DMS79 treated with DMSO at 0.1 percent for 48 hours (cell line): ENCODE results near the gene LARGE1.

ENCODE experiments used
- DNase-seq: peaks from one replicate; lab custom pipeline; 2025; lab: John Stamatoyannopoulos, UW

LARGE1 gene

DNA sequence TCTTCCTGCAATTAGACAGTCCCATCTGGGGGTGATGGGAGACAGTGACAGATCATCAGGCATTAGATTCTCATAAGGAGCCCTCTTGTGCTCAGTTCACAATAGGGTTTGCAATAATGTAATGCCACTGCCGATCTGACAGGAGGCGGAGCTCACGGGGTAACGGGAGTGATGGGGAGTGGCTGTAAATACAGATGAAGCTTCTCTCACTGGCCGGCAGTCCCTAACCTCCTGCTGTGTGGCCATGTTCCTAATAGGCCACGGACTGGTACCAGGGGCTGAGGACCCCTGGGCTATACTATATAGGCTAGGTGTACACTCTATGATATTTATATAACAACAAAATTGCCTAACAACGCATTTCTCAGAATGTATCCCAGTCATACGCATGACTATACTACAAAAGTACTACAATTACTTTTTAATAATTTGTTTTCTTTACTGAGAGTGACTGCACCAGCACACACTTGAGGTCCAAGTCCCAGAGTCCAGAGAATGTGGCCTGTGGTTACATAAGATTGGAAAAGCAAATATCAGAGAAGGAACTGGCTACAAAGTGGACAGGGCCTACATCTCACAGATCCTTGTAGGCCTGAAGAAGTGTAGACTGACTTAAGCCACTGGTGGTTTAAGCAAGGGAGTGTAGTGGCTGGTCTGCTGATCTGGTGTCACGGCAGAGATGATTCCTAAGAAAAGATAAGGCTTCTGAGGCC lies 200.0 kb downstream of the LARGE1 start:
- DNase-seq, result no peak

DNA sequence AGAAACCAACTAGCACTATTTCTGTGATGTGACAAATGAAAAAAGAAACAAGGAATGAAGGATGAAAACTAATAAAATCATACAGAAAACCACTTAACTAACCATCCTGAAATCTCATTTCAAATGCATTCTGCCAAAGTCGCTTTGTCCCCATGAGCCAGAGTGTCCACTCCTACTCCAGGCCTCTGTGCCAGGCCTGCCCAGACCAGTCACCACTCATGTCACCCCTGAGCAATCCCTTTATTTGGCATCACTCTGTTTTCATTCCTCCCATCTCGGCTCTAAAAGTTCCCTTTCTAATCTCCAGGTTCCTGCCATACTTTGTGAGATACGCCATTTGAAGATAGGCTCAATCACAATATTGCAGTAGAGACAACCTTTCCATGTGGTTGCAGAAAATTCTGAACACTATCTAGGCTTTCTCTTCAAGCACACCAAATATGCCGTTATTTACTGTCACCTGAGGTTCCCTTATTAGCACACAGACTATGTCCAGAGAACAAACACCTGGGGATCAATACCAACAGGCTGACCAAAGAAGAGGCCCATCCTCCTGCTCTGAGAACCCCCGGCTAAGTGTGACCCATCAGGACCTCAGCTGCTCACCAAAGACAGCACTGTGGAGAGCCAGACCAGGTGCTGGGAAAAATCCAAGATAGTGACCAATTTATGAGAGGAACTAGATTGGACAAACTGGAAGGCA lies 202.4 kb downstream of the LARGE1 start:
- DNase-seq, result peak; percentile 13

DNA sequence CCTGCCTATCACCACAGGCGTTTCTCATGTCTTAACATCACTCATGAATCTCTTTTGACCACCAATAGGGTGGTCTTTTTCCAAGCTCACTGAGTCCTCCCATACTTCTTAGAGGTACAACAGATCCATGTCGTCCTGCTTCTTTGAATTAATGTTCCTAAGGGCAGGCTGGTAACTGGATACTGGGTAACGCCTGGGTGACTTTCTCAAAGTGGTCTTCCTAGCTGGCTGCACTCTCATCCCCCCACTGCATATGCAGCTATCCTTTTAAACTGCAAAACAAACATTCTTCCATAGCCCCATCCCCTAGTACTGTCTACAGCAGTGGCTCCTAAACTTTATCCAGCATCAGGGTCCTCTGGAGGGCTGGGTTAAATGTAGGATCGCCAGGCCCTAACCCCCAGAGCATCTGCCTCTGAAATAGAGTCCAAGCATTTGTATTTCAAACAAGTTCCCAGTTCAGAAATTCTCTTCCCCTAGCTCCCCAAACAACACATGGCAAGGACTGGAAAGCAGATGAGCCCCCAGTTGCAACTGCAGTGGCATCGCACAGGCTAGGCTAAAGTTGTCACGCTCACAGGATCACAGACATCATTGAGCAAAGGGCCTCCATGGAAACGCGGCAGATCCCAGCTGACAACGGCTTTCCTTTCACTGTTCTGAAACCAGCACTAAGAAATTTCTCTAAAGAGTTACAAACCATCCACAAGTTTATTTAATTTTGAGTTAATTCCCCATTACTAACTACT lies 204.9 kb downstream of the LARGE1 start:
- DNase-seq, result no peak

DNA sequence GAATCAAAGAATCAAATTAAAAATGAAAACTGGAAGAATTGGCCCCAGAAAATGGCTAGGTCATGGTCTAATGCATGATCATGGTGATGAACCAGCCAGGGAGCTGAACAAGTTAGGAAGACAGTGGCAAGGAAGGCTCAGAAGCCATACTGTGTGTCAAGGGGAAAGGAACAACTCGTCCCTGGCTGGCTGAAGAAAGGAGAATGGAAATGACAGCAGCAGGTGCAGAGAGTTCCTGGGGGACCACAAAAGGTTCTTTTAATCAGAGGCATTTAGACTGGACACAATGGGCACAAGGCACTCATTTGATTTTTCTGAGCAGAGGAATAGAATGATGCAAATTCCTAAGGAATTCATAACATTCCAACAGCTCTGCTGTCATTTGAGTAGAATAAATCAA lies 209.9 kb downstream of the LARGE1 start:
- DNase-seq, result no peak

DNA sequence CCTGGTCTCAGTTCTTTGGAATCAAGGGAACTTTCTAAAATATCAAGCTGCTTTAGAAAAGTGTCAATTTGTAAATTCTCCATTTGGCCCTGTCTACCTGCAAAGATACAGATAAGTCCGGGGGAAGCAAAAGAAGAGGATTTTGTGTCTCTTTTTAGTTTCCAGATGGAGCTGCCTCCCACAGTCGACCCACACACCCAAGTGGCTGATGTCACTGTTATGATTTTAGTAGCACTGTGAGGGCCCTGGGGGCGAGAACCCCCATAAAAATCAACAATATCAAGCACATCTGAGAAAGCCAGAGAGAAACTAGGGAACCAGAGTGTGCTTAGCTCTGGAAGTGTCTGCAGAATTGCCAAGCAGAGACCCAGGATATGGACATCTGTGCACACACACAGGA lies 212.7 kb downstream of the LARGE1 start:
- no peak for DNase-seq

DNA sequence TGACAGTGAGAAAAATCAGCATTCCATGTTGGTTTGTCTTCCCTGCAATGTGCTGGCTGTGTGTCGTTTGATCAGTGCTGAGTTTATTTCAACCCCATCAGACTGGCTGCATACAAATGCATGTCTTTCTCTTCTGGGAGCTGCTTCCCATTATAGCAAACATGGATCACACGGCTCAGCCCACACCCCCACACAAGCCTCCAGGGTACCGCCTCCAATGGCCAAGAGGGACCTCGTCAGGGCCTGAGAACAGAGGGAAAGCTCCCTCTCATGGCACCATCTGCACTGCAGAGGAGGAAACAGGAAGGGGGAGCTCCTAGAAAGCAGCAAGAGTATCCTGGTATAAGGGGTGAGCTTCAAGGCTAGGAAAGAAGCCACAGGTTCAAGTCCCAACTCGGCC lies 214.2 kb downstream of the LARGE1 start:
- no peak for DNase-seq

DNA sequence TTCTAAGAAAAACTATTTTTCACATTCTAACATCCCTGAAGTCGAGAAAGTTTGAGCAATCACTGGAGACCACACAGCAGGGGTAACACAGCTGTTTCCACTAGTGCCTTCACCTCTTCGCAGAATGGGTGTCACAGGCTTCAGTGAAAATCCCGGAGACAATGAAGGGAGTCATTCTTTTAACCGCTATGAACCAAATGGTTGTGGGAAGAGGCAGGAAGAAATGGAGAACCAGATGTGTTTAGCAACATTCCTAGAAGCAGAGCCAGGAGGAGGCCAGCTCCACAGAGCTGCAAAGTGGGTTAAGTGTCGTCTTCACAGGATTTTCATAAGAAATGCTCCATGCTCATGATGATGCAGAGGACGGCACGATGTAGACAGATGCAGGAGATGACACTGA lies 221.1 kb downstream of the LARGE1 start:
- DNase-seq, result no peak

DNA sequence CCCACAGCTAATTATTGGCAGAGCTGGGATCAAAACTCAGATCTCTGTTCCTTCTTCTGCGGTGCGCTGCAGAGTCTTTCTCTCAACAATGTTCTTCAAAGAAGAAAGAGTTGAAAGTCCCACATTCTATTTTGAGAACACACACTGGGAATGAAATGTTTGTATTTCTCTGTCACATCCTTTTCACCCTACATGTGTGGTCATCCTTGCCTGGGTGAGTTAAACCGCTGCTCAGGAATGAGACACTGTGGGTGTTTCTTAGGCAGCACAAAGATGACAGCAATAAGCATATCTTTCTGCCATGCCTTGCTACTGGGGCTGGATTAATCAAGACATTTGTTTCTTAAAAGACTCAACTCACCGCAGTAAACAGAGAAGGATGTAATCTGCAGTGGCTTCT lies 222.6 kb downstream of the LARGE1 start:
- DNase-seq, result no peak

DNA sequence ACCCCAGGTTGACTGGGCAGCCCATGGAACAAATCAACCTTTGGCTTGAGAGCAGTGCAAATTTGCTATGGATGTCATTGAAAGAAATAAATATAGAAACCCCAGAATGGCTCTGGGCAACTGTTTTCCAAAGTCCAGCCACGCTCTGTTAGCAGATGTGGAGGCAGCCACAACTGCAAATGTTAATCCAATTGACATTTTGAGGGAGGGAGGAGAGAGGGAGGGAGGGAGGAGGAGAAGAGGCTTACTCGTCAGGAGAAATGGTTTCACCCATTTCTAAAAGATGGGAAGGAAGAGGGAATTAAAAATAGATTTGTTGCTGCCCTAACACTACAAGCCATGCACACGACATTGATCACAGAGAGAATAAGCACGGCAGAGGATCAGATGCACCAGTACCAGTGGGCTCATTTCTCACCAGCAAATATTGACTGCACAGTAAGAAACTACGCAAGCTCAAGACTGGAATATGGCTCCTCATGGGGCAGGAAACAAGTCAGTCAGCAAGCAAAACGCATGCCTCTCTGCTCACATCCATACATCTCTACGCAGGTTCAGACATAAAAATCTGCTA lies 229.1 kb downstream of the LARGE1 start:
- no peak for DNase-seq

DNA sequence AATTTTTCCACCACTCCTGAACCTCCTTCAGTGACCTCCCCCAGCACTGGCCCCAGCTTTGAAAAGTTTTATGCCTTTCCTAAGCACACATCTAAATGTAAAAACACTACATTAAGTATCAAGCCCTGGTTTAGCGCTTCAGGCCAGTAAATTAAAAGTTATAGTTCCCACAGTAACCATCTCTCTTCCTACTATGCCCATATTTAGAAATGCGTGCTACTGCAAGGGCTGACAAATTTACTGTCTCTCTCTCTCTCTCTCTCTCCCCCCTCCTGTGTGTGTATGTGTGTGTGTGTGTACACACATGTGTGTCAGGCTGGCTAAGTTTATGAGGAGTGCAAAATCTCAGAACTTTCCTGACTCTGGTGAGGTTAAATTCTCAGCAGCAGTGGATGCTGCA lies 231.4 kb downstream of the LARGE1 start:
- DNase-seq, result no peak

DNA sequence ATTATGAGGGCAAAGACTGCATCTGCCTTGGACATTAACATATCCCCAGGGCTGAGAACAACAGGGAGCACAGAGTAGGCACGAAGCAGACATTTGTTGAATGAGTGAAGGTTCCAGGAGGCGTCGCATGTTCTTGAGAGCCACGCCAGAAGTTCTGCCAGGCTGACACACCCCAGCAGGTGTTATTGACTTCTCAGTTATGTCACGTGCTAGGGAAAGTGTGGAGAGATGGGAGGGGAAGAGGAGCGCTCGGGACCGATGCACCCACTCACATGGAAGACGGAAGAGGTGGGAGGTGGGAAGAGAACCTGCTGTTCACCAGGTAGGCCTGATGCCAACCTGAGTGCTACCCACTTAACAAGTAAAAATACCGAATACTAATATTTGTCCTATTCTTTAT lies 232.8 kb downstream of the LARGE1 start:
- no peak for DNase-seq

DNA sequence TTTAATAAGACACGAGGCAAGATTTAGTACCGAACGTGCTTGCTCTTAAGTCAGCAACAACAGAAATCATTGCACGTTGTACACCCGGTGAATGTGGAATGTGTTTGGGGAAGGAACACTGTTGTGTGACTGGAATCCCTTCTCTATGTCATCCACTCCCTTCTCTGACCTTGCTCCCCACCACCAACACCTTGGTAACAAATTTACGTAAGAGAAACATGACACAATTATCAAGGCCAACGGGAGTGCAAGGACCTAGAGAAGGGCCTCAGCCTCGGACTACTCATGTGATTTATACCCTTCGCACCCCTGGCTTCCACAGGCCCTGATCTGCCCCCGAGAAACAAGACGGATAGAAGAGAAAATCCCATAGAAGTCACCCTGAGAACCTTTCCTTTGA lies 236.2 kb downstream of the LARGE1 start:
- no peak for DNase-seq

DNA sequence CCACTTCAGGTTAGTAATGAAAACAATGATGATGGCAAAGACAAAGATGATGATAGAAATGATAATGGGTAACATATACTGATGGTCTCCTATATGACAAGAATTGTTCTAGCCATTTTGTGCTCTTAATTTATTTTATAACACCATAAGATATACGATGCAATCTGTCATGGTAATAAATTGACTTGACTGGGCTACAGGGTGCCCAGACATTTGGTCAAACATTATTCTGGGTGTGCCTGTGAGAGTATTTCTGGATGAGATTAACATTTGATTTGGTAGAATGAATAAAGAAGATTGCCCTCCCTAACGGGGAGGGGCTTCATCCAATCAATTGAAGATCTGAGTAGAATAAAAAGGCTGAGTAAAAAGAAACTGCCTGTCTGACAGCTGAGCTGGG lies 237.3 kb downstream of the LARGE1 start:
- DNase-seq, result no peak

DNA sequence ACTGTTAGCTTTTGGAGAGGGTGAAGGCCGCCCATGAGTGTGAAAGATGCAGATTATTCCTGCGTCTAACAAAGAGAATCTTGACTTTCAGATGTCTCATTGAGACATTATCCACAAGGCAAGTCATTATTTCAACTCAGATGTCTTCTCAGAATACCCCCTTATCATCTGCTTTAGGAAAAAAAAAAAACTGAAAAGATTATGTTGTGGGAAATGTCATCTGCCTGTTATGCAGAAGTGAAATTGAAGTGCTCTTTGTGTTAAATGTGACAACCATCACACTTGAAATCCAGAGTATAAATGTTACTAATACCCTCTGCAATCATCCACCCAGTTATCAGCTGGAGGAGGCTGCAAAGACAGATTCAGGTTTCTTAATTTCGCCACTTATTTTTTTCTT lies 239.6 kb downstream of the LARGE1 start:
- DNase-seq, result no peak

DNA sequence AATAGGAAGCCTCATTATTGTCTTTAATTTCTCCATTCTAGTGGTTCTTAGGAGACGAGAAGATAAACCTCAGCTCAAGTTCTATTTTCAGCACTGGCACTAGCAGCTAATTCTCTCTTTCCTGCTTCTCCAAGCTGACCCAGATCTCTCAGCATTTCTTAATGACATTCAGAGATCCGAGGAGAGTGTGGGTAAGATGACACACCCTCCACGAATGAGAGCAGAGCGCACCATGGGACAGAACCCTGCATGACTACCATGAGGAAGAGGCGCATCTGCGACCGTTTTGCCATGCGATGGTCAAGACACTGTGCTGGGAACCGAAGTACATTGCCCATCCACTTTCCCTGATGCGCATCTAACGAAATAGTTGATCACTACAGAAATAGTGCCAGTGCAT lies 241.8 kb downstream of the LARGE1 start:
- no peak for DNase-seq

DNA sequence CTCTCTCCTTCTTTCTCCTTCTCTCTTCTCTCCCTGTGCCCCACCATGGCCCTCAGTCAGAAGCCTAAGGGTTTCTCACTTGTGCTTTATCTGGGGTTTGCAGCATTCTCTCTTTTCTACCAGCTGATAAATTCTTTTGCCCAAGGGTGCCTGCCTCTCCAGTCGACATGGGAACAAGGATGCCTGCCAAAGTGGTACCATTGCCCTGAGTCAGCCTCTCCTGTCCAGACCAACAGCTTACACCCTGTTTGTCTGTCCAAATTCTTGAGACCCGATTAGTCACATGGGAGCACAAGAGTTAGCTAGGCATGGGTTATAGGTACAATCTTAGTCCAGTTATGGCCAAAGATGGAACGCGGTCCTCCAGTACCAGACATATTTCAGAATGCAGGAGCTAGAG lies 242.7 kb downstream of the LARGE1 start:
- DNase-seq, result no peak

DNA sequence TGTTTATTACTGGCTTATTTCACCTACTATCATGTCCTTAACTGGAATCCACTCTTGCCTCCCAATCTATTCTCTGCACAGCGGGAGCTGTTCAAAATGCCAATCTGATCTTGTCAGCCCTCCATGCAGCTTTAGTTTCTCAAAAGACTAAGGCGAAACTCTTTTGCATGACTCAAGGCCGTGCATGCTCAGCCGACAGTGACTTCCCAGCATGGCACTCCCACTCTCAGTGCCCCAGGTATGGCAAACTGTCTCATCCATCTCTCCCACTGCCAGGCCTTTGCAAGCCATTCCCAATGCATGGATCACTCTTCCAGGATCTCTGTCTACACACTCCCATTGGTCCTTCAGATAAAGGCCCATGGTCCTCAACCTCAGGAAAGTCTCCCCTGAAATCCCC lies 245.9 kb downstream of the LARGE1 start:
- DNase-seq, result no peak

DNA sequence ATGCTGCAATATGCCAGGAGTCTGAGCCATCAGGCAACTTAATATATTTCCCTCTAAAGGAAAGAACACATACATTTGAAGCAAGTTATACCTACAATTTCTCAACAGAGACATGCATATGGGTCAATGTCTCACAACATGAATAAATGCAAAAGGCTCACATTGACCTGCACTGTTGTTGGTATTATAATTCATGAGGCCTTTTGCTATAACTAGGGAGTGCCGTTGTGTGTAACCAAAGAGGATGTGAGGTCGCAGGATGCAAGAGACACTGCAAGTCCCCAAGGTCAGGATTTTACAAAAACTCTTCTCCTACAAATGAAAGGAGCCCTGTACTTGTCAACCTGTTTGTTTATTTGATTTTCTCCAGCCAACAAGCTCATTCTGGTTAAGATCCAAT lies 250.5 kb downstream of the LARGE1 start:
- no peak for DNase-seq

DNA sequence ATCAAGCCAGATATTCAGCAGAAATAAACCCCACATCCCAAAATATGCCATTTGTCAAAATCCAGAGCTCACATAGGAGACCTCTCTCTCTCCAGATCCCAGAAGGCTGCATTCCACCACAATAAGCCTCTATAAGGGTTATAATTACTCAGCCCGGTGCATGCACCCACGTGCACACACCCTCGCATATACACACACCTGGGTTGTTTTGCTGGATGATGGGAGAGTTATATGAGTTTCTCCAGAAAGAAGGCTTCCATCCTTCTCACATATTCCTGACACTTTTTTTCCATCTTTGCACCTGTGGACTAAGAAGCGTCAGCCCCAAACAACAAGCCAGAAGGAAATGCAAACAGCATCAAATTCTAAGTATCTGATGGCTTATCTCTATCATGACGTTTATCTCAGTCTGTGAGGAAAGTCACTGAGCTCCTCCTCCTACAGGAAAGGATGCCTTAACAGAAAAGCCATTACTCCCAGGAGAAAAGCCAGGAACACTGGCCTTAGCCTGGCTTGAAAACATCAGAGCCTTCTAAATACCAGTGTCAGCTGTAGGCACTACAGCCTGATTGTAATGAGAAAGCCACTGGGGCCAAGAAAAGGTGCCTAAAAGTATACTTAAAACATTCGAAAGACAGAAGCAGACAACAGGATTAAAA lies 253.2 kb downstream of the LARGE1 start:
- DNase-seq, result no peak

DNA sequence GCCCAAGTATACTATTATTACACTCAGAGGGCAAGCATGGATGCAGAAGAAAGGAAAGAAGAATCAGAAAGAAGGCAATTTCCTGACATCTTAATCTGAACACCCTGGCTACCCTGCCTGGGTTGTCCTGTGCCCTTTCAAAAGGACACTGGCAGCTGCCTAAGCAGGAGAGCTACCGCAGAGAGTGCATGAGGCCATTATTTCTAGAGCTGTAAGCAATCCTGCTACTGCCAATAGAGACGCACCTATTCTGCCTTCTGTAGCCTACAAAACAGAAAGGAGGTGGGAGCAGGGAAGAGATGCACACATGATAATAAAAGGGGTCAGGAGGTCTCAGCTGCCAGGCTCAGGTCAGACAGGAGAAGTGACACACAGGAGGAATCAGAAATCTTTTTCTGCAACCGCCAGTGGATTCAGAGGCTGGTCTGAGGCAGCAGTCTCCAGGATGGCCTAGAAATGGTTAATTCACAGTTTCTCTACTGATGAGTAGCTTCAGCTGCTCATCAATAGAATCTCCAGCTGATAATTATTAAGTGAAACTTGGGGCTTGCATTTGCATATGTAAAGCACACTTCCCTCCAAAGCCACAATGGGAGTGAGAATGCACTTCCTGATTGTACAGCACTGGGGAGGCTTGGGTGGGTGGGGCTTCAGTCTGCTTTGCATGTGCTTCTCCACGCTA lies 253.9 kb downstream of the LARGE1 start:
- no peak for DNase-seq

DNA sequence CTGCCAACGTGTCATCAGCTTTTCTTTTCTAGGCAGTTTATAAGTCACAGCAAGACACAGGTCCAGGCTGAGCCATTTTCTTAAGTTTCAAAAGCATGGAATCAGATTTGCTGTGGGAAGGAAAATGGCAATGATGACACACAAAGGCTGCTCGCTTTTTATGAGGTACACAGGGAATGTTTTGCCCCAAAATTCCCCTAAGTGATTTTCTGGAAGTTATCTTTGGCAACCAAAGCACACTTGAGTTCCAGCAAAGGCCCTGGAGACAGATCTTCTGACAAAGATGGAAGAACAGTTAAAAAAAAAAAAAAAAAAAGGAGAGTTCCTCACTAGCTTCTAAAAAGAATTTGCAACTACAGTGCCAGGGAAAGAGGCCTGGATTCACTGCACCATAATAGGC lies 260.8 kb downstream of the LARGE1 start:
- DNase-seq, result no peak

DNA sequence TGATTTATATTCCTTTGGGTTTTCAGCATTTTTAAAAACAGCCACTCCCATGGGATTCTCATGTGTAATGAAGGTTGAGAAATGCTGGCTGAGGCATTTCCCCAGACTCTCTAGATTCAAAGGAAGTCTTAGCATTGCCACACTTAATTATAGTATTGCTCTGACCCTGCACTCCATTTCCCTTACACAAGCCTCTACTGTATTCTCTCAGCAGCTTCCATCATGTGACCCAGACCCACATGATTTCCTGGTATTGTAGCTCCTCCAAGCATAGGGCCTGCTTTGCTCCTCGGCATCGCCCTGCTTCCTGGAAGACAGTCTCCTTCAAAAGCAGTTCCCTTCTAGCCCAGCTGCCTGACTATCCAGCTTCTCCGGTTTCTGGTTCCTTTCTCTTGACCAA lies 261.5 kb downstream of the LARGE1 start:
- DNase-seq, result no peak
